SU-DHL-6 (cell line): ENCODE measurements around the gene KLF13.

ENCODE experiments used
- EZH2phosphoT487 ChIP-seq: fragments of 200-600 bp; sonication (generic), shearing (Covaris generic); conservative IDR thresholded peaks from 2 replicates; pipeline ENCODE4 v1.6.1; 2018; ENCODE audit warnings: mild to moderate bottlenecking, antibody characterized with exemption, low read length, moderate library complexity, mixed read lengths
- TF ChIP-seq, protein P1 (sequence below): fragments of 200-600 bp; sonication (generic); IDR thresholded peaks from one replicate; pipeline ENCODE4 v1.5.1; 2017; ENCODE audit warnings: antibody characterized with exemption, mild to moderate bottlenecking, low read length, moderate library complexity; ENCODE audit not compliant: insufficient read depth, poor library complexity, severe bottlenecking

- TF ChIP-seq, protein P1, sequence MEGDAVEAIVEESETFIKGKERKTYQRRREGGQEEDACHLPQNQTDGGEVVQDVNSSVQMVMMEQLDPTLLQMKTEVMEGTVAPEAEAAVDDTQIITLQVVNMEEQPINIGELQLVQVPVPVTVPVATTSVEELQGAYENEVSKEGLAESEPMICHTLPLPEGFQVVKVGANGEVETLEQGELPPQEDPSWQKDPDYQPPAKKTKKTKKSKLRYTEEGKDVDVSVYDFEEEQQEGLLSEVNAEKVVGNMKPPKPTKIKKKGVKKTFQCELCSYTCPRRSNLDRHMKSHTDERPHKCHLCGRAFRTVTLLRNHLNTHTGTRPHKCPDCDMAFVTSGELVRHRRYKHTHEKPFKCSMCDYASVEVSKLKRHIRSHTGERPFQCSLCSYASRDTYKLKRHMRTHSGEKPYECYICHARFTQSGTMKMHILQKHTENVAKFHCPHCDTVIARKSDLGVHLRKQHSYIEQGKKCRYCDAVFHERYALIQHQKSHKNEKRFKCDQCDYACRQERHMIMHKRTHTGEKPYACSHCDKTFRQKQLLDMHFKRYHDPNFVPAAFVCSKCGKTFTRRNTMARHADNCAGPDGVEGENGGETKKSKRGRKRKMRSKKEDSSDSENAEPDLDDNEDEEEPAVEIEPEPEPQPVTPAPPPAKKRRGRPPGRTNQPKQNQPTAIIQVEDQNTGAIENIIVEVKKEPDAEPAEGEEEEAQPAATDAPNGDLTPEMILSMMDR, result no peak
- no peak for TF ChIP-seq EZH2phosphoT487
These were observed 77.7 kb downstream of the KLF13 start for GRCh38 chr15:31404345-31404744.
